Islet of Langerhans (tissue), 1 donor: ENCODE results near the gene TNRC18.
"Not testable (repeated sequence)": the region's sequence is repeated elsewhere in the genome, so short reads cannot be mapped to it uniquely, and the experiment has no call there.

Source experiments
- FAIRE-seq: peaks from one replicate; lab custom pipeline; 2011; peaks lifted over from hg19 to GRCh38; lab: Jason Lieb, UNC

Gene TNRC18

DNA sequence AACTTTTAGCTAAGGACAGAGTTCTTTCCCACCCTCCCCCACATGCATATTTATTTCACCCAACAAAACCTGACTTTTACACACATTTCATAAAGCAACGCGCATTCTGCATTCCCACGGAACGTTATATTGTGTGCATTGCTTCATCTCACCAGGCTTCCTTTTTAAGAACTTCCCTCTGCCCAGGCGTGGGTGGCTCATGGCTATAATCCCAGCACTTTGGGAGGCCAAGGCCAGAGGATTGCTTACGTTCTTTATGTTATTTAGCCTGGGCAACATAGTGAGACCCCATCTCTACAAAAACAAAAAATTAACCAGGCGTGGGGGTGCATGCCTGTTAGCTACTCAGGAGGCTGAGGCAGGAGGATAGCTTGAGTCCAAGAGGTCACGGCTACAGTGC is 155.8 kb downstream of the TNRC18 start:
- FAIRE-seq = not testable (repeated sequence)

DNA sequence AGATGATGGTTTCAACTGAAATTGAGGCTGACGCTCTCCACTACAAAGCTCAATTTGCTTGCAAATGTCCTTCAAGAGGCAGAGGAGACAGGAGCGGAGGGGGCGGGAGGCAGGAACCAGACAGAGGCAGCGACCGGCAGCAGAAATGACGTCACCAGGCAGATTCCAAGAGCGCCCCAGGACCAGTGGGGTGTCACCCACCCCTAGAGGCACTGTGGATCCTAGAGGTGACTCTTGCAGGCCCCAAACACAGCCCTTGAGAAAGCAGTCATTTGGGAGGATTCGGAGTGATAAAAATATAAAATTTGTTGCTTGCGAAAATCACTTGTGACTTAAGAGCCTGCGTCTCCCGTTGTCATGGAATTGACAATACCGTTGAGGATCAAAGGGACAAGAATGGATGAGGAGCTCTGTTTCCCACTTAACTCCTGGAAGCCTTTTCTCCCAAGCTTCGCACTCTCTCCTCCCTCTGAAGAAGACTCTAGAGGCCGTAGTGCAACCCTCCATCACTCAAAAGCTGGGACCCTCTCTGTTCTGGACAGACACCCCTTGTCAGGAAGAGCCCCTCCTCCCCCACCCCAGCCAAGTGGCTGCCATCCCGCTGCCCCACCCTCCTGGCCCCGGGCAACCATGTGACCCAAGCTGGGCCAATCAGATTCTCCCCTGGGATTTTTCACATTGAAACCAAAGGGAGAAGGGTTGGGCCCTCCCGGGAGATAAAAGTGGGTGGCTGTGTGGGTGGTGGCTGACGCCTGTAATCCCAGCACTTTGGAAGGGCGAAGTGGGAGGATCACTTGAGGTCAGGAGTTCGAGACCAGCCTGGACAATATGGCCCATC is 157.2 kb downstream of the TNRC18 start:
- no peak for FAIRE-seq

GRCh38 chr7:5265320-5266190 is 158.1 kb downstream of the TNRC18 start:
- FAIRE-seq = no peak

DNA sequence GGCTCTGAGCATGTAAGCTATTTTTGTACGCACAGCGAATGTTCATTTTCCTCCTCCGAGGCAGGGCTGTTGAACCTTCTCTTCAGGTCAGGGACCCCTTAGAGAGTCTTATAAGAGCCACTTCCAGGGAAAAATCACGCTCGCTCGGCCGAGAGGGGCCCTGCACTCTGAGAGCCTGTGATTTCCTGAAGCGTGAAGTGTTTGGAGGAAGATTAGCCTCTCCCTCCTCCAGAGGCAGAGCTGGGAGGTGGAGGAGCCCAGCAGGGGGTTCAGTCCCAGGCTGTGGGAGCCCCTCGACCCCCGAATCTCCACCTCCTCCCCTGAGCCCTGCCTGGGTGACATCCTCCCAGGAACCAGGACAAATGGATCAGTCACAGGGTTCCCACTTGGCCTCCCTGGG is 160.6 kb downstream of the TNRC18 start:
- FAIRE-seq = not testable (repeated sequence)

- FAIRE-seq = not testable (repeated sequence)
Measured at GRCh38 chr7:5260530-5261068, 163.0 kb downstream of the TNRC18 start.
